IMR-90 (cell line): ENCODE results near the gene TMEM176A.

Source experiments
- RCOR1 ChIP-seq: IDR thresholded peaks from 2 replicates; pipeline ENCODE4 v1.6.1; 2012; ENCODE audit warnings: mild to moderate bottlenecking, low read length, improper control_type of control experiment; ENCODE audit not compliant: insufficient replicate concordance
- SMC3 ChIP-seq: fragments of 150-350 bp; IDR thresholded peaks from 2 replicates; pipeline ENCODE4 v1.6.1; 2016; ENCODE audit warnings: low read depth, mild to moderate bottlenecking, antibody characterized with exemption, low read length, moderate library complexity
- TF ChIP-seq, protein P1 (sequence below): conservative IDR thresholded peaks from 2 replicates; pipeline ENCODE4 v1.5.1; 2012; ENCODE audit warnings: mild to moderate bottlenecking, low read depth, low read length, improper control_type of control experiment

GRCh38 chr7:150847536-150847935 lies 47.0 kb downstream of the TMEM176A start:
- TF ChIP-seq, protein P1, sequence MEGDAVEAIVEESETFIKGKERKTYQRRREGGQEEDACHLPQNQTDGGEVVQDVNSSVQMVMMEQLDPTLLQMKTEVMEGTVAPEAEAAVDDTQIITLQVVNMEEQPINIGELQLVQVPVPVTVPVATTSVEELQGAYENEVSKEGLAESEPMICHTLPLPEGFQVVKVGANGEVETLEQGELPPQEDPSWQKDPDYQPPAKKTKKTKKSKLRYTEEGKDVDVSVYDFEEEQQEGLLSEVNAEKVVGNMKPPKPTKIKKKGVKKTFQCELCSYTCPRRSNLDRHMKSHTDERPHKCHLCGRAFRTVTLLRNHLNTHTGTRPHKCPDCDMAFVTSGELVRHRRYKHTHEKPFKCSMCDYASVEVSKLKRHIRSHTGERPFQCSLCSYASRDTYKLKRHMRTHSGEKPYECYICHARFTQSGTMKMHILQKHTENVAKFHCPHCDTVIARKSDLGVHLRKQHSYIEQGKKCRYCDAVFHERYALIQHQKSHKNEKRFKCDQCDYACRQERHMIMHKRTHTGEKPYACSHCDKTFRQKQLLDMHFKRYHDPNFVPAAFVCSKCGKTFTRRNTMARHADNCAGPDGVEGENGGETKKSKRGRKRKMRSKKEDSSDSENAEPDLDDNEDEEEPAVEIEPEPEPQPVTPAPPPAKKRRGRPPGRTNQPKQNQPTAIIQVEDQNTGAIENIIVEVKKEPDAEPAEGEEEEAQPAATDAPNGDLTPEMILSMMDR = no peak
- TF ChIP-seq SMC3 (no peak), RCOR1 (no peak)
